VCaP (cell line): Measurements from ENCODE around the gene TMC8.

ENCODE experiments used
- H3K27ac ChIP-seq: fragments of 450-650 bp; 2 replicates; pipeline ENCODE4 v1.5.1; 2017
- TF ChIP-seq, protein P1 (sequence below): fragments of 450-650 bp; conservative IDR thresholded peaks from 2 replicates; pipeline ENCODE4 v1.5.1; 2017; ENCODE audit warnings: mild to moderate bottlenecking, moderate library complexity

Gene TMC8

DNA sequence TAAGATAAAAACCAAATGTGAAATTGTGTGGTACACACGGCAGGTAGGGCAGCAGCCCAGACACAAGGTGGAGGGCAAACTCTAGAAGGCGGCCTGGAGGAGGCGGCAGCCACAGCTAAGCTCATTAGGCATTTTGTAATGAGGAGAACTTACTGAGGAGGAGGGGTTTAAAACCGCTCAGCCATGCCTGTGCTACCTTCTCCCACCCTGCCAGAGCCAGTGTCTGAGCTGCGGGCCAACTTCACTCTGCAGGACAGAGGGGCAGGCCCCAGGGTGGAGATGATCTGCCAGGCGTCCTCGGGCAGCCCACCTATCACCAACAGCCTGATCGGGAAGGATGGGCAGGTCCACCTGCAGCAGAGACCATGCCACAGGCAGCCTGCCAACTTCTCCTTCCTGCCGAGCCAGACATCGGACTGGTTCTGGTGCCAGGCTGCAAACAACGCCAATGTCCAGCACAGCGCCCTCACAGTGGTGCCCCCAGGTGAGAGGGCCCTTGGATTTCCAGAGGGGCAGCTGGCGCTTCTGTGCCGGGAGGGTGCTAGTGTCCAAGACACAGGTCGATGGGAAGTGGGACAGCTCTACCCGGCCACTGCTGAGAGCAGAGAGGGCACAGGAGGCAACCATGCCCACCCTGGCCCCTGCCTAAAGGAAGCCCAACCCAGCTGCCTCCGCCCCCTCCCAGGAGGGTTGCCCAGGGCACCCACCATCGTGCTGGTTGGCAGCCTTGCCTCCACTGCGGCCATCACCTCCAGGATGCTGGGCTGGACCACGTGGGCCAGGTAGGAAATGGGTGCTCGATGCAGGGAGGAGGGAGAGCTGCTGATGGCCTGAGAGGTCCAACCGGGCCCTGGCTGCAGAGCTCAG lies 33.5 kb downstream of the TMC8 start:
- TF ChIP-seq, protein P1, sequence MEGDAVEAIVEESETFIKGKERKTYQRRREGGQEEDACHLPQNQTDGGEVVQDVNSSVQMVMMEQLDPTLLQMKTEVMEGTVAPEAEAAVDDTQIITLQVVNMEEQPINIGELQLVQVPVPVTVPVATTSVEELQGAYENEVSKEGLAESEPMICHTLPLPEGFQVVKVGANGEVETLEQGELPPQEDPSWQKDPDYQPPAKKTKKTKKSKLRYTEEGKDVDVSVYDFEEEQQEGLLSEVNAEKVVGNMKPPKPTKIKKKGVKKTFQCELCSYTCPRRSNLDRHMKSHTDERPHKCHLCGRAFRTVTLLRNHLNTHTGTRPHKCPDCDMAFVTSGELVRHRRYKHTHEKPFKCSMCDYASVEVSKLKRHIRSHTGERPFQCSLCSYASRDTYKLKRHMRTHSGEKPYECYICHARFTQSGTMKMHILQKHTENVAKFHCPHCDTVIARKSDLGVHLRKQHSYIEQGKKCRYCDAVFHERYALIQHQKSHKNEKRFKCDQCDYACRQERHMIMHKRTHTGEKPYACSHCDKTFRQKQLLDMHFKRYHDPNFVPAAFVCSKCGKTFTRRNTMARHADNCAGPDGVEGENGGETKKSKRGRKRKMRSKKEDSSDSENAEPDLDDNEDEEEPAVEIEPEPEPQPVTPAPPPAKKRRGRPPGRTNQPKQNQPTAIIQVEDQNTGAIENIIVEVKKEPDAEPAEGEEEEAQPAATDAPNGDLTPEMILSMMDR: peak; percentile 41
- H3K27ac ChIP-seq: peak overlapping the region; percentile 80

DNA sequence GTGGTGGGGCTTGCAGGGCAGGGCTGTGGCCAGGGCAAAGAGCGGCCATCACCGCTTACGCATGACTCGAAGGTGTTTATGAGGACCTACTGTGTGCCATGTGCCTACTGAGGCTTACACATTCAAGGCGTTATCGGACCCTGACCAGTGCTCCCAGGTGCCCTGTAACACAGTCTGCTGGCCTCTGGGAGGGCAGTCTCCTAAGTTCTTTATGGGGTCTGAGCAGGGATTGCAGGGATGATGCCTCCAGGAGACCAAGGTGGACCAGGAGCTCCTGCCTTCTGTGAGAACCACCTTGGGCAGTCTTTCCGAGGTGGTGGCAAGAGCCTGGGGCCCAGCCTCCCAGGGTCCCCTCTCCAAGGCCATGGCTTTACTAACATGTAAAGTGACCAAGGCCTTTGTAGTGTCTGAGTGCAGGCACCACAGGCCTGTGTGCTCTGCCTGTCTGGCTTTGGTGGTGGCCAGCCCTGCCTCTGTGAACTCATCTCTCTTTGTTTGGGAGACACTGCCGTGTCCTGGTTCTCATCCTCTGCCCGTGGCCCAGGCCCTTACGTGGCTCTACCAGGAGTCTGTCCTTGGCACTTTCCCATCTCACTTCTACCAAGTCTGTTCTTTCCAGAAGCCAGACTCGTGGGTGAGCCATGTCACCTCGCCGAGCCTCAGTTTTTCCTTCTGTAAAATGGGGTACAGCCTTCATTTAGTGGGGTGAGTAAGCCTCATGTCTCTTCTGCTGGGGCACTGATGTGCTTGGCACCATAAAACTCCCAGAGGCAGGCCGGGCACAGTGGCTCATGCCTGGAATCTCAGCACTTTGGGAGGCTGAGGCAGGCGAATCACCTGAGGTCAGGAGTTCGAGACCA lies 34.4 kb downstream of the TMC8 start:
- H3K27ac ChIP-seq: peak overlapping the region; percentile 80
- TF ChIP-seq, protein P1: no peak

DNA sequence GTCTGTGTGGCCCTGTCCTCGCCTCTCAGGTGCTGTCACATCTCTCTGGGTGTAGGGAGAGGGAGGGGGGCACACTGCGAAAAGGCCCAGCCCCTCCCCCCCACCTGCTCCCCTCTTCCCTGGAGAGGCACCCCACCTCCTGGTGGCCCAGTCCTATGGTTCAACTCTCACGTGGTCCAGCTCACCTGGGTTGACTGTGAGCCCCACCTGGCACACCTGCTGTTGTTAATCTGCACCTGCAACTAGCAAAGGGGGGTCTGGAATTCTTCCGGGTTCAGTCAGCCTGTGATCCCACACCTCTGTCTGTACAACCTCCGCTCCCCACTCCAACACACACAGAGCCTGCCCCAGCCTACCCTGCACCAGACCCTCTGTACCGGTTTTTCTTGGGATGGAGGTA lies 35.8 kb downstream of the TMC8 start:
- no peak overlapping the region for H3K27ac ChIP-seq
- TF ChIP-seq, protein P1: no peak

DNA sequence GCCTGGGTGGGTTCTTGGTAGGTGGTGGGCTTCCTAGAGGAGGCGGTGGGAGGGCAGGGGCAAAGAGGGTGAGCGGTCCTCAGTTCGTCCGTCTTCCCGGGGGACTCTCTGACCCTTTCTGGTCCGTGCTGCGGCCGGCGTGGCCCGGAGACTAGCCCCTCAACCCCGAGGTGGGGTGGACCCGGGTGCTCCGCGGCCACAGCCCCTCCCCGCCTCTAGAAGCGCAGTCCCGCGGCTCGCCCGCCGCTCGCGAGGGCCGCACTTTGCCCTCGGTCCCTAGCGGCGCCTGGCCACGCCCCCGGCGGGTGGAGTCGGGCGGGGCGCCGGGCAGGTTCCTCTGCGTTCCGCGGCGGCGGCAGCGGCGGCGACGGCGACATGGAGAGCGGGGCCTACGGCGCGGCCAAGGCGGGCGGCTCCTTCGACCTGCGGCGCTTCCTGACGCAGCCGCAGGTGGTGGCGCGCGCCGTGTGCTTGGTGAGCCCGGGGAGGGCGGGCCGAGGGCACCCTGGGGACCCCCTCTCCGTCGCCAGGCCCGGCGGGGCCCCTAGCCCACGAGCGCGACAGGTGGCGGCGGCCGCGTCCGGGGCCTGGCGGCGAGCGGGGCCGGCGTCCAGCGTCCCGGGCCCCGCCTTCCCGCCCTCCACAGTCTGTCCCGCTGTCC lies 37.8 kb downstream of the TMC8 start, which contains the start of gene SYNGR2:
TSS of gene SYNGR2 (plus strand) at position 340 of the 661 bp plus-strand sequence. CDS start at position 376, 36 bp downstream.
- TF ChIP-seq, protein P1: no peak; the same call in 1 of the 2 replicates
- peak within 1 kb of the TSS; percentile 96 for H3K27ac ChIP-seq

DNA sequence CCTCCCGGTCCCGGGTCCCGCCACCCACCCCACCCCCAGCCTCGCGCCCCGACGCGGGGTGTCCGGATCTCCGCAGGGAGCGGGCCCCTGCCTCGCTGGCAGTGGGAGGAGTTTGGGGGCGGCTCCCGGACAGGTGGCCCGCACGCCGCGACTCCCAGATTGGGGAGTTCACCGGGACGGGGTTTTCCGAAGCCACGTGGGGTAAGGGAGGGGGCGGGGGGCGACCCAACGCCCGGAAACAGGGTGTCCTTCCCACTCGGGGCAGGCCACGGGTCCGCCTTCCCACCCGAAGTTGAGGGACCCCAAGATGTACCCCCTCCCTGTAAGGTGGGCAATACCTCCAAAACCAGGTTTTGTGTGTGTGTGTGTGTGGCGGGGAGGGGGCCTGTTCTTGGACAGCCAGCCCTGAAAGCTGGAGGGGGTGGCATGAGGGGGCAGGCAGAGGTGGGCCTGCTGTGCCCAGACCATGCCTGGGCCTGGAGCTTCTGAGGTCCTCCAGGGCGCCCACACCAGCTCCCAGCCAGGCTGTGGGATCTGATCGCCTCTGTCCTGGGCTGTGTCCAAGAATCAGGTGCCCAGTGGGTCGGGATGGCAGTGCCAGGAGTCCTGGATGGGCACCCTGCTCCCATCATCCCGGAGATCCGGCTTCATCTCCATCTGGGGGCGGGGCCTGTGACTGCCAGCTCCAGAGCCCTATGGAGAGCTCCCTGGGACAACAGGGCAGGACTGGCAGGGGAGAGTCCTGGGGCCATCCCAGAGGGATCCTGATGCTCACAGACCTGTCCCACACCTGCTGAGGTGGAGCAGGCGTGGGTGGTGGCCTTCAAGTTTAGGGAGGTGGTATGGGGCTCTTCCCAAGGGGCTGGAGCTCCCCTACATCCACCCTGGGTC lies 38.6 kb downstream of the TMC8 start:
- TF ChIP-seq, protein P1: no peak
- peak overlapping the region; percentile 96 for H3K27ac ChIP-seq

DNA sequence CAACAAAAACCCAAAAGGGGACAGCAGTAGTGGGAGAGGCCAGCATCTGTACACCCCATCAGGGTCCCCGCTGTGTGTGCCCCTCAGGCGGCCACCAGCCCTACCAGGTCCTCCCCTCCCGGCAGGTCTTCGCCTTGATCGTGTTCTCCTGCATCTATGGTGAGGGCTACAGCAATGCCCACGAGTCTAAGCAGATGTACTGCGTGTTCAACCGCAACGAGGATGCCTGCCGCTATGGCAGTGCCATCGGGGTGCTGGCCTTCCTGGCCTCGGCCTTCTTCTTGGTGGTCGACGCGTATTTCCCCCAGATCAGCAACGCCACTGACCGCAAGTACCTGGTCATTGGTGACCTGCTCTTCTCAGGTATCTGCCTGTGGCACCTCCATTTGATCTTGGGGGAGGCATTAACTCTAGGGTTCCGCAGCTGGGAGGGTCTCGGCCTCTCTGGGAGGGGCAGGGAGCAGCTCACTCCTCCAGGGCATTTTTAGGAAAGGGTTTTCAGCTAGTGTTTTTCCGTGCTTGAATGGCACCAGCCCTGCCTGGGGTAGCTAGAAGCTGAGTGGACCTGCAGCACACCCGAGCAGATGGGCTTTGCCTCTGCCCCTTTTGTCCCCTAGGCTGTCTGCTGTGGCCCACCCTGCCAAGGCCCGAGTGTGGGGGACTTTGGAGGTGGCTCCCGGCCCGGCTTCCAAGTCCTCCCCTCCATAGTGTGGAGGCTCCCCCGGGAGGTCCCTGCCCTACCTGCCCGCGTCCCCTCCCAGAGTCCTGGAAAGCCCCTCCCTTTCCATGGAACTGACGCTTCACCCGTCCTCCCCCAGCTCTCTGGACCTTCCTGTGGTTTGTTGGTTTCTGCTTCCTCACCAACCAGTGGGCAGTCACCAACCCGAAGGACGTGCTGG lies 40.4 kb downstream of the TMC8 start:
- H3K27ac ChIP-seq: peak overlapping the region; percentile 96
- TF ChIP-seq, protein P1: no peak

DNA sequence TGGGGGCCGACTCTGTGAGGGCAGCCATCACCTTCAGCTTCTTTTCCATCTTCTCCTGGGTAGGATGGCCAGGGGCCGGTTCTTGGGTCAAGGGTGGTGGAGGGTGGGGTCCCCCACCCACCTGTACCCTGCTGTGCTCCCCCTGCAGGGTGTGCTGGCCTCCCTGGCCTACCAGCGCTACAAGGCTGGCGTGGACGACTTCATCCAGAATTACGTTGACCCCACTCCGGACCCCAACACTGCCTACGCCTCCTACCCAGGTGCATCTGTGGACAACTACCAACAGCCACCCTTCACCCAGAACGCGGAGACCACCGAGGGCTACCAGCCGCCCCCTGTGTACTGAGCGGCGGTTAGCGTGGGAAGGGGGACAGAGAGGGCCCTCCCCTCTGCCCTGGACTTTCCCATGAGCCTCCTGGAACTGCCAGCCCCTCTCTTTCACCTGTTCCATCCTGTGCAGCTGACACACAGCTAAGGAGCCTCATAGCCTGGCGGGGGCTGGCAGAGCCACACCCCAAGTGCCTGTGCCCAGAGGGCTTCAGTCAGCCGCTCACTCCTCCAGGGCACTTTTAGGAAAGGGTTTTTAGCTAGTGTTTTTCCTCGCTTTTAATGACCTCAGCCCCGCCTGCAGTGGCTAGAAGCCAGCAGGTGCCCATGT lies 41.1 kb downstream of the TMC8 start:
- peak overlapping the region; percentile 96 for H3K27ac ChIP-seq
